NCI-H524 treated with DMSO at 0.1 percent for 48 hours (cell line): ENCODE measurements around the gene ATXN7L1.

Source experiments
- DNase-seq: peaks from one replicate; lab custom pipeline; 2025; lab: John Stamatoyannopoulos, UW

ATXN7L1 gene, protein sequence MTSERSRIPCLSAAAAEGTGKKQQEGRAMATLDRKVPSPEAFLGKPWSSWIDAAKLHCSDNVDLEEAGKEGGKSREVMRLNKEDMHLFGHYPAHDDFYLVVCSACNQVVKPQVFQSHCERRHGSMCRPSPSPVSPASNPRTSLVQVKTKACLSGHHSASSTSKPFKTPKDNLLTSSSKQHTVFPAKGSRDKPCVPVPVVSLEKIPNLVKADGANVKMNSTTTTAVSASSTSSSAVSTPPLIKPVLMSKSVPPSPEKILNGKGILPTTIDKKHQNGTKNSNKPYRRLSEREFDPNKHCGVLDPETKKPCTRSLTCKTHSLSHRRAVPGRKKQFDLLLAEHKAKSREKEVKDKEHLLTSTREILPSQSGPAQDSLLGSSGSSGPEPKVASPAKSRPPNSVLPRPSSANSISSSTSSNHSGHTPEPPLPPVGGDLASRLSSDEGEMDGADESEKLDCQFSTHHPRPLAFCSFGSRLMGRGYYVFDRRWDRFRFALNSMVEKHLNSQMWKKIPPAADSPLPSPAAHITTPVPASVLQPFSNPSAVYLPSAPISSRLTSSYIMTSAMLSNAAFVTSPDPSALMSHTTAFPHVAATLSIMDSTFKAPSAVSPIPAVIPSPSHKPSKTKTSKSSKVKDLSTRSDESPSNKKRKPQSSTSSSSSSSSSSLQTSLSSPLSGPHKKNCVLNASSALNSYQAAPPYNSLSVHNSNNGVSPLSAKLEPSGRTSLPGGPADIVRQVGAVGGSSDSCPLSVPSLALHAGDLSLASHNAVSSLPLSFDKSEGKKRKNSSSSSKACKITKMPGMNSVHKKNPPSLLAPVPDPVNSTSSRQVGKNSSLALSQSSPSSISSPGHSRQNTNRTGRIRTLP

DNA sequence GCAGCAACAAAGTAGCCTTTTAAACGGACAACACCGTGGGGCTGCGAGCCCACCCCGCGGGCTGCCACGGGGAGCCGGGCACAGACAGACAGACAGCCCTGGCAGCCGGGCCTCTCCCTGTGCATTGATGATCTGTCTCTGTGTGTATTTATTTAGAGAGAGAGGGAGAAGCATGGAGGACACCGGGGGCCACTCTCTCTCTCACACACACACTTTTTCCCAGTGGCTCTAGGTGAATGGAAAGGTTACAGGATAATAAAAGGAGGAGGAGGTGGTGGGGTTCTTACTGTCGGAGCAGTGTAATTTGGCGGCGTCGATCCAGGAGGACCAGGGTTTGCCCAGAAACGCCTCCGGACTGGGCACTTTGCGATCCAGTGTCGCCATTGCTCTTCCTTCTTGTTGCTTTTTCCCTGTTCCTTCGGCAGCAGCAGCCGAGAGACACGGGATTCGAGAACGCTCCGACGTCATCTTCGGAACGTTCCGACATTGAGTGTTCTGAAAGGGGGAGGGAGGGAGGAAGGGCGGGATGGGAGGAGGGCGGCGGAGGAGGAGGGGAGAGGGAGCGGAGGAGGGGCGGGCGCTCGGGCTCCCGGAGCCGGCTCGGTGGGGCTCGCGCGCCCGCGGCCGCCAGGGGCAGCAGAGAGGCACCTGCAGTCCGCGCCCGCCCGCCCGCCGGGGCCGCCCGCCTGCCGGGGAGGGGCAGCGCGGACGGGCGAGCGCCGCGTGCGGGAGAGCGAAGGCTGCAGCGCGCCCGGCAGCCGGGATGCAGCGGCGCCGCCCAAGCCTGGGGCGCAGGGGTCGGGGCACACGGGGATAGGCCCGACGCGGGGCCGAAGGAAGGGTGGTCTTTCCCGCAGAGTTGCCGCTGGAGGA lies at the start of gene ATXN7L1:
Gene ATXN7L1, minus strand, starts transcription at position 509 of the 873 bp plus-strand sequence. Its CDS starts 41 bp downstream, at position 468.
- DNase-seq: peak; percentile 62

DNA sequence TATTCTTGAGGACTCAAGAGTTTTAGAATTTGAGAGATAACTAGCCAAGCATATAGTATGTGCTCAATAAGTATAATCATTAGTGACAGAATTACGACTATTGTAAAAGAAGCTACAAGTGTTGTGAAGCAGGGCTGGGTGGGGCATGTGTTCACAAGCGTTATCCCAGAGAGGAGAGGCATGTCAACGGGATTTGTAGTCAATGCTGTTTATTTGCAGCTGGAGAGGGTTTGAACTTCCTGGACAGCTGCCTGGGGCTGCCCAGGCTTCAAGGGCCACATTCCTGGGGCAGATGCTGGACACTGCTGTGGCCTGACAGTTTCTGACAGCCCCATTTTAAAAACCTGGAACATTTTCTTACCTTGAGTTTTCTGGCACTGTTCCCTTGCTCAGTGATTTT lies 49.7 kb upstream of the ATXN7L1 start:
- DNase-seq: no peak

DNA sequence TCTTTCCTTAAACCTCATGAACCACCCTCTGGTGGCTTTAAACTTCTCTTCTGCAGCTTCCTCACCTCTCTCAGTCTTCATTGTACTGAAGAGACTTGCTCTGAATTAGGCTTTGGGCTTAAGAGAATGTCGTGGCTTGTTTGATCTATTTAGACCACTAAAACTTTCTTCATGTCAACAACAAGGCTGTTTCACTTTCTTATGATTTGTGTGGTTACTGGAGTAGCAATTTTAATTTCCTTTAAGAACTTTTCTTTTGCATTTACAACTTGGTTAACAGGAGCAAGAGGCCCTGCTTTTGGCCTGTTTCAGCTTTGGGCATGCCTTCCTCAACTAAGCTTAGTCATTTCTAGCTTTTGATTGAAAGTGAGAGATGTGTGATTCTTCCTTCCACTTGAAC lies 48.5 kb upstream of the ATXN7L1 start:
- DNase-seq: no peak

DNA sequence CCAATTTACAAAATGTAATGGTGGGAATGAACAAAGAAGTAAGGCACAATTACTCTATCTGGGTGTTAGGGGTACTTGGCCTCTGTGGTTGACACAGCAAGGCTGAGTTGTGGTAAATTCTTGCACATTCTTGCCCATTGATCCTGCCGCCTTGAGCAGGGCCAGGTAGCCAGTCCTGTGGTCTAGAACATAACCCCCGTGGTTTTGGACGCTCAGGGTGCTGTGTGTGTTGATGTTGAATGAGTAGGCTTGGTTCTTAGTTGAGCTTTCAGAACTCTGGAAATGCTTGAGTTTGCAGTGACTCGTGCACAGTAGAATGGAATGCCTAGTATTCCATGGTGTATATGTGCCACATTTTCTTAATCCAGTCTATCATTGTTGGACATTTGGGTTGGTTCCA lies 44.4 kb upstream of the ATXN7L1 start:
- DNase-seq: no peak

DNA sequence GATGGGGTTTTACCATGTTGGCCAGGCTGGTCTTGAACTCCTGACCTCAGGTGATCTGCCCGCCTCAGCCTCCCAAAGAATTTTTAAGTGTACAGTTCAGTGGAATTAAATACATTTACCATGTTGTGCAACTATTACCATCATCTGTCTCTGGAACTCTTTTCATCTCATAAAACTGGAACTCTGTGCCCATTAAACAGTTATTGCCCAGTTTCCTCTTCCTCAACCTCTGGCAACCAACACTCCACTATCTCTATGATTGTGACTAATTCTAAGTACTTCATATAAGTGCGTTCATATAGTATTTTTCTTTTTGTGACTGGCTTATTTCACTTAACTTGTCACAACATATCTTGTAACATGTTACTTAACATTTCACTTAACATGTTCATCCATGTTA lies 41.3 kb upstream of the ATXN7L1 start:
- no peak for DNase-seq

DNA sequence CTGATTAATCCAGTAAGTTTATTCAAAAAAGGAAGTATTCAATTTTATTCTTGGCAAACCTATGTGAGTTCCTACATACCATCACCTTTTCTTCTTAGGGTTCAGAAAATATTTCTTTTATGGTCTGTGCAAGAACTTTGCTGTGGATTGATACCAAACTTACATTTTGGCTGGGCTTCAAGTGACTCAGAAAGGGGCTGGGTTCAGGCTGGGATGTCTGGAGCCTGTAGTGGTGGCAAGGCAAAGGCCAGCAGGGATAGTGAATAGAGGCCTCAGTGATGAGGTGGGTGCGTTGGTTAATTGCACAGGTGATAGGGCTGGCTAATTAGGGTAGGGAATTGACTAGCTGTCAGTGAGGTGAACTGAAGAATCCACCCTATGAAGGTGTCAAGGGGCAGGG lies 40.2 kb upstream of the ATXN7L1 start:
- no peak for DNase-seq

DNA sequence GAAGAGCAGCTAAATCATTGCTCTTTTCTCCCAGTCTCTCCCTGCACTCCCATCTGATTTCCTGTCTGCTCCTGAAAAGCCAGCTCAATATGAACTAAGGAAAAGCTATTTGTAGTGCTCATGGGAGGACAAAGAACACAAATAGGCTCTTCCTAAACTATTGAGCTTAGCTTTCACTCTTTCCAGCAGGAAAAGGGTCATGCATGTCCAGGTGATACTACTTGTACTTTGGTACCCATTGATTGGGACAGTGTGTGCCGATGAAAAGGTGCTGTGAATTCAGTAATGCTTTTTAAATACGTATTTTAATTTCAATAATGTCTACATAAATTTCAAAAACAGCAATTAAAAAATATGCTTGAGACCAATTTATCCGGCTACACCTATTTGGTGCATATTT lies 37.5 kb upstream of the ATXN7L1 start:
- DNase-seq: no peak

DNA sequence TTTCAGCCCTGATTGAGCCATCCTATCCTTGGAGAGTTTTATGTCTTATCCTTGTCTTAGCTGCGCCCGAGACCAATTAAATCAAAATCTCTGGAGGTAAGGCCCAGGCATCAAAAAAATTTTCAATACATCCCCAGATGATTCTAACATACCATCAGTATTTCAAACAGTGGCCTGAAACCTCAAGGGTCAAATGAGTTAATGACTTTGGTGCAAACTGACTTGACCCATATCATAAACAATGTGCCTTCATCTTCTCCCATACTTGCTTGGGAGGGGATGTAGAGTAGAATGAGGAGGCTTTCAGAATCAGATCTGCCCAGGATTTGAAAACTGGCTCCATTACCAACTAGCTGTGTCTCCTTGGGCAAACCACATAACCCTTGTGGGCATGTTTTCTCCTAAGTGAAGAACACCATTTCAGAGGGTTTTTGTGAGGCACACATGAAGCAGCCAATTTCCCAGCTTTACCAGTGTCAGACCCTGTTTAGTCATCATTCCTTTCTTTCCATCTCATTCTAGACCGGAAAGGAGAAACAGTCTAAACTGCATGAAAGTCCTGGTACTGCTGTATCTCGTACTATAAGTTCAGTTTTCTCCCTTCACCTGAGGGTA lies 35.7 kb upstream of the ATXN7L1 start:
- DNase-seq: no peak

DNA sequence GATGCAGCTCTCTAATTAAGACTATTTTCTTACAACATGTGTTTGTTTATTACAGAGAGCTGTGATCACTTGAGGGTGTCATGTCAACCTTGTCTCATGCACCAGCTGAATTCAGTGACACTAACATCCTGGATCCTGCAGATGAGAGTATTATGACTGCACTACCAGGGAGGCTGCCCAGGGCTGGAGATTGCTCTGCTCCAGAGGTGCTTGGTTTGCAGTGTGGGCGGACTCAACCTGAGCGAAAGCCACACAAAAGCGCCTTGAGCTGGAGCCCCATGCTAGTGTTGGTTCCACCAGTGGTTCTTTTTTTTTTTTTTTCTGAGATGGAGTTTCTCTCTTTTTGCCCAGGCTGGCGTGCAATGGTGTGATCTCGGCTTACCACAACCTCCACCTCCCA lies 33.8 kb upstream of the ATXN7L1 start:
- DNase-seq: no peak

DNA sequence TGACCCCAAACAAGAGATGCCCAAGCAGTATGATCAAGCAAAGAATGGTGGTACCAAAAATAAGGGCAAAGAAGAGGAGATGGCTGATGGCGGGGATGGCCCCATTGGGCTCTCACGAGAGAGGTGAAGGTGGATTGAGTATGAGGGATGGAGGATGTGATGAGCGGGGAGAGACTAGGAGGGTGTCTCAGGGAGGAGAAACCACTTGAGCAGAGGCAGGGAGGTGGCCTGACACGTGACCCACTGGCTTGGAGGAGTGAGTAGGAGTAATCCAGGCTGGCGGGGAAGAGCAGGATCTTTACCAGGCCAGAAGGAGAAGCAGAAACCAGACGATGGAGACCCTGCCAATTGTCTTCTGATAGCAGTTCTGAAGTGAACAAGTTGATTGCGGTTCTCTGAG lies 33.3 kb upstream of the ATXN7L1 start:
- no peak for DNase-seq

DNA sequence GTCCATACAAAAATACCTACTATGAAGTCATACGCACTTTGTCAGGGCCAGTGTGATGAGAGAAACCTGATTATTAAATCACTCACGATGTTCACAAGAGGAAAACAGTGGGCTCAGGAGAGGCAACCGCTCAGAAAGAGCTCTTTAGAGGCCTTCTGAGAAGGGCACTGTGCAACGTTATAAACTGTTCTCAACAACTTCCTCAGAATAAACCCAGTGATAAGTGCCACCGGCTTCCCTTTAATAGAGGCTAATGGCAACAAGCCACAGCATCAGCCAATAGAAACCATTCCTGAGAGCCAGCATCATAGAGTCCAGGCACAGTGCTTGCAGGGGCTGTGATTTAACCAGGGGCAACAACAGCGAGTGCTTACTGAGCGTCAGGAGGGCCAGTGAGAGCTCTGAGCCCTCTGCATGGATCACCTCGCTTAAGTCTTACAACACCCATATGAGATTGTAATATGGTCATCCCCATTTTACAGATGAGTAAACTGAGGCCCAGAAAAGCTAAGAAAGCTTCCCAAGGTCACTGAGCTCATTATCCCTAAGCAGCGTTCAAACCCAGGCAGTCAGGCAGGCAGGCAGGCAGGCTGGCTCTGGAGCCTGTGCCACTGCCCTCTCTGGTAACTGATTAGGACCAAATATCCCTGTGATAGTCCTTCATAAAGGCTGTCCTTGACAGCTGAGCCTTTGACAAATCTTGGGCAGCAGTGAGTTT lies 30.9 kb upstream of the ATXN7L1 start:
- DNase-seq: no peak

DNA sequence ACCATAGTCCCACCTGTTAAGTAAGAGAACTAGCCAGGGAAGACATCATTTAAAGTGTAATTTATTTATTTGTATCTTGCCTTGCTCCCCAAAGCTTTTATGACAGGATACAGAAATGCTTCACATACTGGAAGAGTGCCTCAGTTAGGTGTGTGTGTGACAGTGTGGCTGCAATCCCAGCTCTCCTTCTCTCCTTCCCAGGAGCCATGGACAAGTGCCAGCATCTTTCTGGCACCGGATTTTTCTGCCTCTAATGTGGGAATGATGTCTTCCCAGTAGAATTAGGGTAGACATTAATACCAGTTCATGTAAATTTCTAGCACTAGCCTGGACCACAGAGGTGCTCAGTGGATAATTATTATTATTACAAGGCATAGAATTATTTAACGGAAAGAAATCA lies 30.3 kb upstream of the ATXN7L1 start:
- DNase-seq: no peak

DNA sequence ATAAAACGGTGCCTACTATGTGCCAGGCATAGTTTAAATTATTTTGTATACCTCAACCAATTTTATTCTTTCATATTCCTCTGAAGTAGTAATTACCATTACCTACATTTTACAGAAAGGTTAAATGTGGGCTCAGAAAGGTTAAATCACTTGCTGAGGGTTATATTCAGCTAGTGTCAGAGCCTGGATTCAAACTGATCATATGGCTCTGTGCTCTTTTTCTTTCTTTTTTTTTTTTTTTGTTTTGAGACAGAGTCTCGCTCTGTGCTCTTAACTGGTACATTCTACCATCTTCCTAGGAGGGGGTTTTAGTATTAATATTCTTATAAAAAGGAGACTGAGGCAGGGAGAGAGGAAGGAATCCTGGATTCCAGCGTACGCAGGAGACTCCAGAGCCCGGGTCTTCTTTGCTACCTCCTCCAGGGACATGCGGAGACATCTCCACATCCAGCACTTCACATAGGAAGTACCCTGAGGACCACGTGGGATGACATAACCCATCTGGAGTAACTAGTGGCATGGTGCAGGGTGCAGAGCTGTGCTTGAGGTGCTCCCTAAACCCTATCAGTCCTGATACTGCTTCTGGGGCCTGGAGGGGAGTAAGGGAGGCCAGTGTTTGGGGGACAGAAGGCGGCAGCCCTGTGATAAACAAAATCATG lies 29.6 kb upstream of the ATXN7L1 start:
- no peak for DNase-seq

DNA sequence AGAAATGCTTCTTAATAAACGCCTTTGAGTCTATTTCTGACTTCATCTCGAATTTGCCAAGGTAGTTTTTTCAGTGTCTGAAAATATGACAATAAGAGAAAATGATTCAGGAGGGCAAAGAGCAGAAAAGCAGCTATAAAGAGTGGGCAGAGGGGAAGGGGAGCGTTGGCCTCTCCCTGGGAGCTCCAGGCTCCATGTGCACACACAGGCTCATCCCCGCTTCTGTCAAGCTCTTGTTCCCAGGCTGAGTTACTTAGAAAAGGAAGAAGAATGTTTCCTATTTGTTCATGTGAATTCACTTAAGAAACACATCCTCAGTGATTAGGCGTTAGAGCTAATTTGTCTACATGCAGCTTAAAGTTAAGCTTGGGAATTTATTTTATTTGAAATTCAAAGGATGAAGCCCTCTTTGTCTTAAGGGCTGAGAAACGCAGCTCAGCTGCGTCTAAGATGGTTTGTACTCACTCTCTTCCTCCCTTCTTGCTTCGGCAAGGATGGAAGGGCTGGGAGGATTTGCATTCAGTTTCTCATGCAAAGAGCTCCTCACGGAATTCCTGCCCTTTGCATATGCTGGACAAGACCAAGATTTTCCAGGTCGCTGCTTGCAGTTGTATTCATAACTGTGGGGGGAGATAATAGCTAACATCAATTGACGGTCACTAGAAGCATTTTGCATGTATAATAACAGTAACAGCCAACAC lies 29.0 kb upstream of the ATXN7L1 start:
- DNase-seq: no peak

DNA sequence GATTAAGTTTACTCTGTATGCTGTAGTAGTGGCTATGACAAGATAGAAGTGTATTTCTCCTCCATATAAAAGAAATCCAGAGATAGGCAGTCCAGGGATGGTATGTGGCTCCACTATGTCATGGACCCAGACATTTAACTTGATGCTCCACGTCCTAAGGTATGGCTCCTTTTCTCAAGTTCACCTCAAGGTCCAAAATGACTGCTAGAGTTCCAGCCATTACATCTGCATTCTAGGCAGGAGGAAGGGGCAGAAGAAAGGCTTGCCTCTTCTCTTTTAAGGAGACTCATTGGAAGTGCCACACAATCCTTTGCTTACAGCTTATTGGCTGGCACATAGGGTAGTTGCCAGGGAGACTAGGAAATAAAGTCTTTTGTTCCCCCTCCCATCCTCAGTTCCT lies 27.7 kb upstream of the ATXN7L1 start:
- DNase-seq: no peak

DNA sequence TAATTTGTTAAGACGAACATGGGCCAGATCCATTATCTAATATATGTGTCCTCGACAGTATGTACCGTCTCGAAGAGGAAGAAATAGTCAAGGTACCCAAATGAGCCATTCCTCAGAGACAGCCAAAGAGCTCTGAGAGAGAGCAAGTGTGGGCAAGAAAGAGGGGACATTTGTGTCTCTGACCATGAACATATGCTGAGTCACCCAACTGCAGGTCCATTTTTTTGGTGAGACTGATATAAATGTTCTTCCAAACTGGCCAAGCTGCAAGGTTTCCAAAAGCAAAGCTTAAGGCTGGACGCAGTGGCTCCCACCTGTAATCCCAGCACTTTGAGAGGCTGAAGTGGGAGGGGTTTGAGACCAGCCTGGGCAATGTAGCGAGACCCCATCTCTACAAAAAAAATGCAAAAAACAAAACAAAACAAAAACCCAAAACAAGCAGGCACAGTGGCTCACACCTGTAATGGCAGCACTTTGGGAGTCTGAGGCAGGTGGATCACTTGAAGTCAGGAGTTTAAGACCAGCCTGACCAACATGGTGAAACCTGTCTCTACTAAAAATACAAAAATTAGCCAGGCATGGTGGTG lies 26.0 kb upstream of the ATXN7L1 start:
- DNase-seq: no peak

DNA sequence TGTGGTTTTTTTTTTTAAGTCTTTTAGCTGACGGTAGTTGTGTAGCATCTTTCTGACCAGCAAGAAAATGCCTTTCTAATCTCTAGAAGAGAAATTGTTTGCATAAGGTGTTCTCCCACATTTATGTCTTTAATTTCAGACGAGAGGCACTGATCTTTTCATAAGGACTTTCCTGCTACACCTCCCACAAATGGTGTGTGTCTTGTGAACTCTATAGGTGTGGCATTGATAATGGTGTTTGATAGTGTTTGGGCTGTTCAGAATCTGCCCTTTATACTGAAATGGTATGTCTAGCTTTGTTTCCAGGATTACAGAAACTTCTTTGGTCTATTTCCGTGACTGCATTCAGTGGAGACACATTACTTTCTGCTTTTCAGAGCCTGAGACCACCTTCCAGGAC lies 21.6 kb upstream of the ATXN7L1 start:
- DNase-seq: no peak

DNA sequence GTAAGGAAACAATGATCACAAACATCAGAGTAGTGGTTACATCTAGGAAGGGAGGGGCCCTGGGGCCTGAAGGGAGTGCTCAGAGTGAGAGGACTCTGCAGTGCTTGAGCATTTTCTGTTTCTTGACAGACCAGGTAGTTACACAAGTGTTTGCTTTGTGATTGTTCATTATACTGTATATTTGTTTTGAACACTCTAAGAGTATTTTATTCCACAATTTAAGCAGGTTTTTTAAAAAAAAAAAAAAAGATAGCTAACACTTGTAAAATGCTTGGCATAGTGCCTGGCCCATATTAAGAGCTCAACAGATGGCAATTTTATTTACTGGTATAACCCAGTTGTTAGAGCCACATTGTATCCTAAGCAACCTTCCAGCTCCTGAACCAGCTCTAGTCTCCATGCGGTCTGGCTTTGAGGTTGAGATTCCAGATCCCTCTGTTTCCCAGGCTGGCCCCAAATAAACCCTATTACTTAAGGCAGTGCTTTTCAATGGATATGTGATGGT lies 20.1 kb upstream of the ATXN7L1 start:
- peak; percentile 15 for DNase-seq

DNA sequence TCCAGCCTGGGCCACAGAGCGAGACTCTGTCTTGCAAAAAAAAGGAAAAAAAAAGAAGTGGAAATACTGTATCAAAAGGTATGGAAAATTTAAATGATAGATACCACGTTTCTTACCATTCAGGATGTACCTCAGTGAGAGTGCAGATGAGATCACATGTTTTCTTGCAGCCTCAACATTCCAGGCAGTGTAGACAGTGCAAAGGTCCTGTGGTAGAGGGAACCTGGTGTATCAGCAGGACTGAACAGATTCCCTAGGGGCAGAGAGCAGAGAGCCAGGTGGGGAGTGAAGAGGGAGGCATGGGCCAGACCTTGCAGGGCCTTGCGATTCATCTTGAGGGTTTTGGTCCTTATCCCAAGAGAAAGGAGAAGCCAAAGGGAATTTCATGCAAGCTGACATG lies 17.7 kb upstream of the ATXN7L1 start:
- DNase-seq: no peak
